Measurements from ENCODE around the gene OTUB1.
A peak's percentile ranks its signal among the peaks of the same experiment; 100 is the strongest.

Gene OTUB1

GRCh38 chr11:64007160-64007628 lies 21.0 kb downstream of the OTUB1 start:
- no peak for DNase-seq

DNA sequence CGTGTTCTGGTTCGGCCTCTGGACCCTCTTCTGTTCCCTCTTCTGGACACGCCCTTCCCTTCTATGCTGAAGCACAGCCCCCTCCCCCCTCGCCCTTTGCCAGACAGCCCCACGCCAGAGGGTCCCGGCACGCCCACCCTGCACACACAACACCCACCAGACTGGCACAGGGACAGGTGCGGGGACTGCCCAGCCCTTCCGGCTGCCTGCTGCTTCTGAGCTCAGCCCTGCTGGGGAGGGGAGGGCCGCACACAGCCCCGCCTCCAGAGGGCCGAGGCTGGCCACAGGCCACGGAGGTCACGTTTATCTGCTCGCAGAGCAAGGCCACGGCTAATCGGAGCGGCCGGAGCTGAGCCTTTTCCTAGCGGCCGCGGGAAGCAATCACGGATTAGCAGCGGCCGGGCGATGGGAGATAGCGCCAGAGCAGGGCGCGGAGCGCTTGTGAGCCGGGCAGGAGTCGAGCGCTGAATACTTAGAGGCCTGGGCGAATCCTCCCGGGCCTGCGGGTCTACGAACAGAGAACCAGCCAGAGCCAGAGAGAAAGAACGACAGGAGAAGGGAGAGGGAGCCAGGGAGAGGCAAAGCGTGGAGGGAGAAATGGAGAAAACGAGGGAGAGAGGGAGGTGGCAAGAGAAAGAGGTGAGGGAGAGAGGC lies 21.5 kb downstream of the OTUB1 start:
- DNase-seq: no peak

GRCh38 chr11:64008283-64008913 lies 22.2 kb downstream of the OTUB1 start:
- DNase-seq: no peak

DNA sequence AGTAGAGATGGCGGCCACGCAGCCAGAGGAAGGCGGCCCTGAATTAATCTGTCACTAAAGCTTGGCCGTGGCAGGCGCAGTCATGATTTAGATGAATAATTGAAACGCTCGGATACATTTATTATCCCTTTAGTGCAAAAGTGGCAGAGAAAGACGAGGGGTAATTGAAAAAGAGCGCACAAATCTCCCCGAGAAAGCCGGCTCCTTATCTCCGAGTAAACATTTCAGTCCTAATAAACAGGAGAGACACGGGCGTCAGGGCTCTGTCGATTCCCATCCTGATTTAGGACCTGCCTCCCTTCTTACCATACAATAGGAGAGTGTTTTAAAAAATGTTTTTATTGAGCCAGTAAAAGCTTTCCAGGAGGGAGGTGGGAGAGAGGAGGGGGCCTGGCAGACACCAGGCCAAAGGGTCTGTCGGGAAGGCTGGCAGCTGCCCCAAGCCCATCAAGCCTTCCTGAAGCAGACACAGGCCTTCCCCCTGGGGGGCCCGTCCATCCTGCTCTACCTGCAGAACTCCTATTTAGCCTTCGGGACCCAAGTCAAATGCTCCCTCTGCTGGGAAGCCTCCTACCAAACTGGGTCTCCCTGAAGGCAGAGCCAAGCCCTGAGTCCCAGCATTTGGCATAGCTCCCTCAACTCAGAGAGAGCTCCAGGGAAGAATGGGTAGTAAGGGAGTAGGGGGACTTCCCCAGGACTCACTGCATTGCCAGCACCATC lies 22.8 kb downstream of the OTUB1 start:
- DNase-seq: no peak

- DNase-seq: no peak
Measured at GRCh38 chr11:64009710-64010109, 23.5 kb downstream of the OTUB1 start.

GRCh38 chr11:64010783-64011182 lies 24.5 kb downstream of the OTUB1 start:
- no peak for DNase-seq

GRCh38 chr11:64011371-64011770 lies 25.1 kb downstream of the OTUB1 start:
- DNase-seq: no peak

DNA sequence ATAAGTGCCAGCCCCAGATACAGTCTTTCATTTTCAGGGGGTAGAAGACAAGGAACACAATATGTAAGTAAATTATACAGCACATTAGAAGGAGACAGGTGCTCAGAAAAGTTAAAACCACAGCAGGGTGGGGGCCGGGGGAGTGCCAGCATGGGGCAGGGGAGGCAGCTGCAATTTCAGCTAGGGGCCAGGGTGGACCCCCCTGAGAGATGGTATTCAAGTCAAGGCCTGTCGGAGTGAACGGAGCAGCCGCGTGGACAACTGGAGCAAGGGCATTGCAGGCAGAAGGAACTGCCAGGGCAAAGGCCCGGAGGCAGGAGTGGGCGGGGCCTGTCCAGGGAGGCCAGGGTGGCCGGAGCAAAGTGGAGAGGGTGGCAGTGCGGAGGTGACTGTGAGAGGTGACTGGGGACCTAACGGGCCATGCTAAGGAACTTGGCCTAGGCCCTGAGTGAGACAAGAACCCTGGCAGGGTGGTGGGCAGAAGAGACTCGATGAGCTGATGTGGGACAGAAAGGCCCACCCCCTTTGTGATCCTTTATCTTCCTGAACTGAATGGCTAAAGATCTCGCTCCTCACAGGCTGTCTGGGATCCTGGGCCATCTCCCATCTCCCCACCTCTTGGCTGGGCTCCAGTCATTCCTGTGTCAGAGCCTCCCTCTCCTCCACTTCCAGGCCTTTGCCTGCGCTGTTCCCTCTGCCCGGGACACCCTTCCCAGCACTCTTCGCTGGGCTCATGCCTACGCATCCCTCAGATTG lies 27.1 kb downstream of the OTUB1 start:
- DNase-seq: no peak

DNA sequence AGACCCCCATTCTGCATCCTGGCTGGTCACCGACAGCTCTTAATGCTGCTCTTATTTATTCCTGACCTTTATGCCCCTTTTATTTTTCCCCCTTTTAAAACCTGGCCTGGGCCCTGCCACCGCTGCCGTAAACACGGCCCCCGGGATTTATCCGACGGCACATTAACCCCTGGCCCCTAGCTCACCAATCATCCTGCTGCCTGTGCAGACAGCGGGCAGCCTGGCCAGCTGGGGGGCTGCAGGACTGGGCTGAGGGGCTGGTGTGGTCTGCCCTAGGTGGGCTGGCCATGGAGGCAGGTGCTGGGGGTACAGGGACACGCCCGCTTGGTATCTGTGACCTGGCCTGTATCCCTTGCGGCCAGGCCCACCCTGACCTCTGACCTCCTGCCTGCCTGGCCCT lies 28.1 kb downstream of the OTUB1 start:
- DNase-seq: no peak

GRCh38 chr11:64015510-64015909 lies 29.3 kb downstream of the OTUB1 start:
- DNase-seq: no peak

- peak; percentile 41 for DNase-seq
Measured at GRCh38 chr11:64015935-64016845, 30.0 kb downstream of the OTUB1 start.

GRCh38 chr11:64017945-64018224 lies 31.6 kb downstream of the OTUB1 start:
- no peak for DNase-seq

DNA sequence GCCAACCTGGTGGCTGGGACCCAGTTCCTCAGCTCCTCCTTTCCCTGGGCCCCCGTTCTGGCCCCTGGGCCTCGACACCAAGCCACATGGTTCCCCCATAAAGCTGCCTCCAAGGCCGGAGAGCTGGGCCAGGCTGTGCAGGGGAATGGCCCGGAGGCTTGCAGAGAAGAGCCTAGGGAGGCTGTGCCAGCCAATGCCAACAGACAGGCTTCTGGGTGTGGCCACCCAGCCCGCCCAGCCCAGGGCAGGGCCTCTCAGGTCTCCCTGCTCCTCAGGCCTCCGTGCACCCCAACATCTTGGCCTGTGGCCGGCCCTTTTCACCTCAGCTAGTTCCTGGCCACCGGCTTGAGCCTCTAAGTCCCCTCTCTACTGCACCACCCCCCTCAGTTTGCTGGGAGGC lies 32.1 kb downstream of the OTUB1 start:
- DNase-seq: no peak

DNA sequence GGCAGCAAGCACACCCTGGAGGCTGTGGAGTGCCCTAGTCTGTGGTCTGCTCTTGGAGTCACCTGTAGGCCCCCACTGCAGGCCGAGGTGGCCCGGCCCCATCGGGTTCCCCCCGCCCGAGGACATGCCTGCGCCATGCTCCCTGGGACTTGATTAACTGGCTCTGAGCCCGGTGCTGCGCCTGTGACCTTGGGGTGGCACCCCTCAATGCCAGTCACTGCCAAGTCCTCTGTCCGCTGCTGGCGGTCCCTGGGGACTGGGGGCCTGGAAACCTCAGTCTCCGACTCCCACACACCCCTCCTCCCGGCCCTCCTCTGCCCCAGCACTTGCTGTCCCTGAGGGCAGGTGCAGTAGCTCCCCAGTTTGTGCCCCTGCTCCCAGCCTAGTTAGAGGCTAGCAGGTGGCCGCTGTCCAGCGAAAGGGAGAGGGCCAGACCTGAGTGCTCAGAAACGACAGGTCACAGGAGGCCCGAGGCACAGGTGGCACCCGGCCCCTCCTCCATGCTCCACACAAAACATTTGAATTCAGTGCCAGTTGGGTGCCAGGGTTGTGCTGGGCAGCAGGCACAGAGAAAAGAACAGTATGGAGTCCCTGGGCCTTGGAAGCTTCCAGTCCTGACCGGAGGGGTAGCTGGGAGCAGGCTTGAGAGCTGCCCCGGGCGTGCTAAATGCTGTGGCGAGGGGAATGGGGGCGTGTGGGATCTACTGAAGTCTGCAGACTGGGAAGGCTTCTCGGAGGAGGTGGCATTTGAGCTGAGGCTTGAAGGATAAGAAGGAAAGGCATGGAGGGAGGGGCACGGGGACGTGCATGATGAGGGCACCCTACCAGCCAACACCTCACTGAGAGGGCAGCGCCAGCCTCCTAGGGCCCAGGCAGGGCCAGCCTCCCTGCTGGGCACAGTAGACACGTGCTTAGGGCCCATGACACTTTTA lies 33.1 kb downstream of the OTUB1 start:
- no peak for DNase-seq

DNA sequence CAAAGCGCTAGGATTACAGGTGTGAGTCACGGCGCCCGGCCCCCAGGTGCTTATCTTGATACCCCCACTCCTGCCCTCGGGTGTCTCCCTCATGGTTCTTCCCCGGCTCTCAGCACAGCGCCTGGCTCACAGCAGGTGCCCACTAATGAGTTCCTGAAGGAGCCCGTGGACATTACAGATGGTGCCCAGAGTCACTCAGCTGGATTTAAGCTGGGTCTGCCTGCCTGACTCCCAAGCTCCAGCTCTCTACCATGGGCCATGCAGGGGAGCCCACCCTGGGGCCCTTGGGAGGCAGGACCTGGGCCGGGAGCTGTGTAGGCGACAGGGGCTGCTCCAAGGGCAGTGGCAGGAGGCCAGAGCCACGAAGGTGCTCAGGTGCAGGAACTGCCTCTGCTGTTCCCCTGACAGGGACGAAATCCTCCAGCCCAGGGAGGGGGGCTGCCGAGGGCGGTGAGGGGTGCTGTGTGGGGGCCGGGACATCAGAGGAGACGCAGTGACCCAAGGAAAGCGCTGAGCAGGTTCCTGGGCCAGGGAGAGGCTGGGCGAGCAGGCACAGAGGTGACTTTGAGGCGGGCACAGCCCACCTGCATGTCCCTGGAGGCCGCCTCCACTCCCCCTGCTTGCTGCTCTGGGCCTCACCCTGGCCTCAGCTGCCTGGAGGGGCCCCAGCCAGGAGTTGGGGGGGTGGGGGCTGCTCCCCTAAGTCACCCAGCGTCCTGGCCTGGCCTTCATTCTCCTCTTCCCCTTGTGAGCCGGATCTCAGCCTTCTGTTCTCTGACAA lies 34.9 kb downstream of the OTUB1 start:
- DNase-seq: no peak

- DNase-seq: no peak
Measured at GRCh38 chr11:64021757-64022093, 35.5 kb downstream of the OTUB1 start.

- DNase-seq: no peak
Measured at GRCh38 chr11:64022125-64022784, 36.0 kb downstream of the OTUB1 start.

DNA sequence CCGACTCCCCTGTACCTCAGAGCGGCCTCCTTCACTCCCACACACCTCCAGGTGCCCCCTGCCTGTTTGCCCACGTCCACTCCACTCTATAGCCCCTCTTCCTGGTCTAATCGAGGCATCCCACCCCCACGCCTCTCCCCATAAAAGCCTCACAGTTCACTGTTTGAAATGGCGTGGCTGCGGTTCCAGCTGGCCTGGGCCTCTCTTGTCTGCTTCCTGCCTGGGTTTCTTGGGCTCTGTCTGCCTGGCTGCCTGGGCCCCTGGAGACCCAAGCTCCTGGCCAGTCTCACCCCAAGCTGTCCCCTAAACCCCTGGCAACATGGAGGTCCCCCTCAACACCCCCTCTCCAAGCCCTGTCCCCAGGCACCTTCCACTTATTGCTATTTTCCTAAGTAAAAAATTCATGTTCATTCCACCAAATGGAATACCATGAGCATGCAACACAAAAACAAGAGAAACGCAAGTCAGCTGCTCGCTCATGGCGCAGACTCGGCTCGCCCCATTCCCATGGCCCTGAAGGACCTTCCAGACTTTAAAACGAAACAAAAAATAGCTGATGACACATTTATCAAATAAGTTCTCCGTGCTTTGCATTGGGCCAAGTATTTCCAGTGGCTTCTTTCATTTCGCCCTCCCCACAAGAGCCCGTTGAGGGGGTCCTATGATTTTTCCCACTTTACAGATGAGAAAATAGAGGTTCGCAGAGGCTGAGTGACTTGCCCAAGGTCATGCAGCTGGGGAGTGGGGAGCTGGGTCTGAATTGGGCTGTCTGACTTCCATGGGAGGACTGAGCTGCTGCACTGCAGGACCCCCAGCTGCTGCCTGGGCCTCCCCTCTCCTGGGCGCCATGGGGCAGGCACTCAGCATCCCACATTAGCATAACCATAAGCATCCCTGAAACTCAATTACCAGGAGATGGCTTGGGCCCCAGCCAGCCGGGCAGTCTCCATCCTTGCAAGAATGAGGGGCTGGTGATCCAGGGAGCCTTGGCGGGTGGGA lies 37.8 kb downstream of the OTUB1 start:
- no peak for DNase-seq

GRCh38 chr11:64025205-64025604 lies 39.0 kb downstream of the OTUB1 start:
- DNase-seq: no peak

Measured in DMS 273 treated with DMSO at 0.1 percent for 48 hours (cell line).